GM12875 (cell line): ENCODE results near the gene VWF.

Source experiments
- H3K4me3 ChIP-seq: one replicate; pipeline ENCODE4 v1.5.1; 2011; ENCODE audit warnings: low read depth, low read length, control low read depth
- TF ChIP-seq, protein P1 (sequence below): IDR thresholded peaks from 2 replicates; pipeline ENCODE4 v1.5.1; 2011; ENCODE audit warnings: low read depth, mild to moderate bottlenecking, control low read depth, inconsistent platforms, low read length, moderate library complexity, borderline replicate concordance; ENCODE audit not compliant: insufficient read depth

Gene VWF

GRCh38 chr12:5952031-5952430, 172.4 kb downstream of the VWF start:
- no peak overlapping the region for H3K4me3 ChIP-seq
- TF ChIP-seq, protein P1, sequence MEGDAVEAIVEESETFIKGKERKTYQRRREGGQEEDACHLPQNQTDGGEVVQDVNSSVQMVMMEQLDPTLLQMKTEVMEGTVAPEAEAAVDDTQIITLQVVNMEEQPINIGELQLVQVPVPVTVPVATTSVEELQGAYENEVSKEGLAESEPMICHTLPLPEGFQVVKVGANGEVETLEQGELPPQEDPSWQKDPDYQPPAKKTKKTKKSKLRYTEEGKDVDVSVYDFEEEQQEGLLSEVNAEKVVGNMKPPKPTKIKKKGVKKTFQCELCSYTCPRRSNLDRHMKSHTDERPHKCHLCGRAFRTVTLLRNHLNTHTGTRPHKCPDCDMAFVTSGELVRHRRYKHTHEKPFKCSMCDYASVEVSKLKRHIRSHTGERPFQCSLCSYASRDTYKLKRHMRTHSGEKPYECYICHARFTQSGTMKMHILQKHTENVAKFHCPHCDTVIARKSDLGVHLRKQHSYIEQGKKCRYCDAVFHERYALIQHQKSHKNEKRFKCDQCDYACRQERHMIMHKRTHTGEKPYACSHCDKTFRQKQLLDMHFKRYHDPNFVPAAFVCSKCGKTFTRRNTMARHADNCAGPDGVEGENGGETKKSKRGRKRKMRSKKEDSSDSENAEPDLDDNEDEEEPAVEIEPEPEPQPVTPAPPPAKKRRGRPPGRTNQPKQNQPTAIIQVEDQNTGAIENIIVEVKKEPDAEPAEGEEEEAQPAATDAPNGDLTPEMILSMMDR = no peak

DNA sequence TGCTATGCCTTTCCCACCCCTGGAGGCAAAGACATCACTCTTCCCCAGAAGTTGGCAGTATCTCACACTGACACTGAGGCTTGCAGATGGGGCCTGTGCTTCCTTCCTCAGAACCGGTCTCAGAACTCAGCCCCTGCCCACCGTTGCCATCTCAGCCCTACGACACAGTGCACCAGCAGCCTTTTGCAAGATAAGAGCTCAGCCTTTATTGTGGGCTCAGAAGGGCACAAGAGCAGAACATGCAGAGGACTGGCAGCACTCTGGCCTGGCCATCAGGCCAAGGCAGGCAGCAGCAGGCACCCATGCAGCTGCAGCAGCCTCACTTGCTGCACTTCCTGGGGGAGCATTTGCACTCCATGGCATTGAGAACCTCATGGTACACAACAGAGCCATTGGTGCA, 175.8 kb downstream of the VWF start:
- H3K4me3 ChIP-seq = no peak overlapping the region
- TF ChIP-seq, protein P1 = no peak

- TF ChIP-seq, protein P1 = no peak
- H3K4me3 ChIP-seq = no peak overlapping the region
Measured at GRCh38 chr12:5947006-5947405, 177.5 kb downstream of the VWF start.

DNA sequence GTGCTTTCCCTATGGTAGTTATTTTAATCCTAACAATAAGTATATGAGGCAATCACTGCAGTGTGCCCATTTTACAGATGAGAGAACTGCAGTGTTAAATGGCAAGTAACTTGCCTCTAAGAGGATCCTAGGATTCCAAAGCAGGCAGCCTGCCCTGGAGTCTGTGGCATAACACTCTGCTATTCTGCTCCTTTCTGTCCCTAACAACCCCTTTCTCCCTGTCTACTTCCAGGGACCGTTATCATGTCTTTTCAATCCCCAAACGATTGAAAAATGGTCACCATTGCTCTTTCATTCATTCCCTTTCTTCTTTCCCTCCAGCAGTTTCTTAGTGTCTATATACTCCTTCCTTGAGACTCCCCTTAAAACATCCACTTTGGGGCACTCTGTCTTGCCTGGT, 178.1 kb downstream of the VWF start:
- TF ChIP-seq, protein P1 = no peak
- H3K4me3 ChIP-seq = no peak overlapping the region

DNA sequence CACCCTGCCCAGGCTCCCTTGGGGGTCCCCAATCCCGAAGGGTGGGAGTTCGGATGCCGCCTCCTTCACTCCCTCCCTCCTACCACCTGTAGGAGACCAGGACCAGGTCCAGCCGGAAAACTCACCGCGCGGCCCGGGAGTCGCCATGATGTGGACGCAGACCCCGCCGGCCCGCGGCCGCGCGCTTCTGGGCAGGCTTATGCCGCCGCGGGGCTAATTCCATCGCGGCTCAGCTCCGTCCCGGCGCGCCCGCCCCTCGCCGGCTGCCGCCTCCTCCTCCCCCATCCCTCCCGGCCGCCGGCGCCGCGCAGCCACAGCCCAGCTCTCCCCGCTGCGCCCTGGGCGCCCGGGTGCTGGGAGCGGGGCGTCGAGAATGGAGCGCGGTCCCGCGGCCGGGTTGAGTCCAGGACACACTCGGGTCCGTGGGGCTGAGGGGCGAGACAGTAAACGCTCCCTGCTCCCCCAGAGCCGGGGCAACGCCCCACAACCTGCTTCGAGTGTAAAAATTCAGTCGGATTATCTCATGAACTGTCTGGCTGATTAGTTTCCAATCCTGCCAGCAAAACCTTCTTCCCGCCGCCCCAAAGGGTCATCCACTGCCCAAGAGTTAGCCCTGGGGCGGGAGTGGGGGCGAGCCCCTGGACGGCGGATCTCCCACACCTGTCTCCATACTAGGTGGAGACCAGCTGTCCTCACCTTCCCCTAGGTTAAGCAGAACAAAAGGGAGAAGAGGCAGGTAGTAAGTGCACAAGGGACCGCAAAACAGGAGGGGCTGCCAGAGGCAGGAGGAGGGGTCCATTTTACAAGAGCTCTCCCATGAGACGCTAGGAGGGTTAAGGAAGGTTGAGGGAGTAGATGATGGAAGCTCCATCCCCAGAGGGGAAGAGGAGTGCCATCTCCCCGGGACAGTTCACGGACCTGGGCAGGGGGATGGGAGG, 179.1 kb downstream of the VWF start, which contains the start of gene ANO2:
Gene ANO2 (minus strand): TSS at position 189 of the 938 bp plus-strand sequence. CDS start 42 bp downstream, at position 147.
- no peak within 1 kb of the TSS for H3K4me3 ChIP-seq
- TF ChIP-seq, protein P1 = no peak

- H3K4me3 ChIP-seq = no peak overlapping the region
- TF ChIP-seq, protein P1 = no peak
Measured at GRCh38 chr12:5944688-5945070, 179.8 kb downstream of the VWF start.

GRCh38 chr12:5944053-5944452, 180.4 kb downstream of the VWF start:
- TF ChIP-seq, protein P1 = no peak
- H3K4me3 ChIP-seq = no peak overlapping the region
